Trophoblast cell (in vitro differentiated cells and primary cell): Measurements from ENCODE around the gene FAM193A.

Source experiments
- DNase-seq, 2 donors: peaks; one replicate each; pipeline ENCODE4 v3.0.0-alpha.2; 2016
- H2AFZ ChIP-seq: 2 replicates; pipeline ENCODE4 v1.6.1; 2013; ENCODE audit warnings: low read length, moderate library complexity, mild to moderate bottlenecking; ENCODE audit not compliant: insufficient read depth, poor library complexity
- H2AK5ac ChIP-seq: 2 replicates; pipeline ENCODE4 v1.6.1; 2013; ENCODE audit warnings: mild to moderate bottlenecking, low read length
- H2BK120ac ChIP-seq: 2 replicates; pipeline ENCODE4 v1.6.1; 2013; ENCODE audit warnings: low read length, mild to moderate bottlenecking, moderate library complexity; ENCODE audit not compliant: insufficient read depth, poor library complexity
- H2BK12ac ChIP-seq: 2 replicates; pipeline ENCODE4 v1.6.1; 2013; ENCODE audit warnings: mild to moderate bottlenecking, low read length, moderate library complexity
- H2BK5ac ChIP-seq: 2 replicates; pipeline ENCODE4 v1.6.1; 2013; ENCODE audit warnings: low read length, low read depth, moderate library complexity, mild to moderate bottlenecking; ENCODE audit not compliant: poor library complexity
- H3K14ac ChIP-seq: 2 replicates; pipeline ENCODE4 v1.6.1; 2013; ENCODE audit warnings: mild to moderate bottlenecking, low read length
- H3K18ac ChIP-seq: 2 replicates; pipeline ENCODE4 v1.6.1; 2013; ENCODE audit warnings: mild to moderate bottlenecking, low read length
- H3K23ac ChIP-seq: 2 replicates; pipeline ENCODE4 v1.6.1; 2013; ENCODE audit warnings: low read length
- H3K27ac ChIP-seq: 2 replicates; pipeline ENCODE4 v1.5.1; 2013; ENCODE audit warnings: low read depth, mild to moderate bottlenecking, inconsistent platforms, low read length, moderate library complexity
- H3K27me3 ChIP-seq: 2 replicates; pipeline ENCODE4 v1.6.1; 2013; ENCODE audit warnings: inconsistent platforms, mild to moderate bottlenecking, low read length, moderate library complexity; ENCODE audit not compliant: insufficient read depth
- H3K36me3 ChIP-seq, 2 experiments: 1 replicate in 1 of 2; 2 replicates in 1 of 2; pipeline ENCODE4 v1.6.1; 2013; ENCODE audit warnings: low read length in 2 of 2, mild to moderate bottlenecking in 2 of 2, moderate library complexity in 1 of 2; ENCODE audit not compliant: insufficient read depth in 2 of 2, control insufficient read depth in 1 of 2
- H3K4ac ChIP-seq: 2 replicates; pipeline ENCODE4 v1.6.1; 2013; ENCODE audit warnings: low read depth, mild to moderate bottlenecking, low read length, moderate library complexity
- H3K4me1 ChIP-seq, 2 experiments: 1 replicate in 1 of 2; 2 replicates in 1 of 2; pipeline ENCODE4 v1.6.1; 2013; ENCODE audit warnings: low read length in 2 of 2, mild to moderate bottlenecking in 2 of 2, moderate library complexity in 1 of 2; ENCODE audit not compliant: insufficient read depth in 2 of 2, control insufficient read depth in 1 of 2
- H3K4me2 ChIP-seq: 2 replicates; pipeline ENCODE4 v1.6.1; 2013; ENCODE audit warnings: inconsistent platforms, mild to moderate bottlenecking, low read length, moderate library complexity
- H3K4me3 ChIP-seq: 2 replicates; pipeline ENCODE4 v1.5.1; 2013; ENCODE audit warnings: mild to moderate bottlenecking, low read depth, low read length, inconsistent platforms
- H3K79me1 ChIP-seq: one replicate; pipeline ENCODE4 v1.6.1; 2013; ENCODE audit warnings: low read length
- H3K79me2 ChIP-seq: 2 replicates; pipeline ENCODE4 v1.6.1; 2013; ENCODE audit warnings: low read length, mild to moderate bottlenecking; ENCODE audit not compliant: control insufficient read depth, insufficient read depth, poor library complexity
- H3K9ac ChIP-seq: 2 replicates; pipeline ENCODE4 v1.6.1; 2013; ENCODE audit warnings: mild to moderate bottlenecking, low read length
- H3K9me3 ChIP-seq: 2 replicates; pipeline ENCODE4 v1.6.1; 2013; ENCODE audit warnings: low read depth, mild to moderate bottlenecking, control low read depth, inconsistent platforms, low read length; ENCODE audit not compliant: insufficient read depth
- H4K12ac ChIP-seq: 2 replicates; pipeline ENCODE4 v1.6.1; 2013; ENCODE audit warnings: low read depth, mild to moderate bottlenecking, low read length, moderate library complexity
- H4K8ac ChIP-seq: 2 replicates; pipeline ENCODE4 v1.6.1; 2013; ENCODE audit warnings: low read depth, mild to moderate bottlenecking, low read length, moderate library complexity
- H4K91ac ChIP-seq: one replicate; pipeline ENCODE4 v1.6.1; 2013; ENCODE audit warnings: low read depth, mild to moderate bottlenecking, low read length, moderate library complexity
- WGBS: extraction: QIAGEN DNeasy Blood & Tissue Kit; methylation state at CpG from one replicate; pipeline ENCODE4 v1.1.7; 2013; ENCODE audit warnings: missing lambda C conversion rate; ENCODE audit not compliant: insufficient read length, insufficient coverage; ENCODE audit errors: extremely low coverage; 5-methylcytosine and 5-hydroxymethylcytosine counted together

The FAM193A gene

DNA sequence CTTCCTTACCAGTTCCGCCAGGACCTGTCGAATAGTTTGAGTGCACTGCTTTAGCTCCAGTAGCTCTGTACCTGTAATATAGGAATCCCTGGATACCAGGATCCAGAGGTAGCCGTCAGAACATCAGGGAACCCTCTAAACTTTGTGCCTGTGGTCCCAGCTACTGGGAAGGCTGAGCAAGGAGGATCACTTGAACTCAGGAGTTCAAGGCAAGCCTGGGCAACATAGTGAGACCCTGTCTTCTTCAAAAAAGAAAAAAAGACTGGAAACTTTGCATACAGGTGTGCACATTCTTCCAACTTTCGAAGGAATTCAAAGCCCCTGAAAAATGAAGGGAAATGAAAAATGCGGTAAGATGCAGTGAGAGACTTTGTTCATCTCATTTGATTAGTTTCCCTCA, 32.6 kb upstream of the FAM193A start:
- Histone ChIP-seq H3K27ac (no peak overlapping the region), H3K18ac (no peak overlapping the region), H2BK120ac (no peak overlapping the region), H4K8ac (no peak overlapping the region), H2BK12ac (no peak overlapping the region), H3K23ac (no peak overlapping the region), H3K36me3 (peaks cover 34 to 40% of the 10 kb centered on the region in 2 experiments), H3K79me2 (no peaks in the 10 kb centered on the region), H3K4ac (no peak overlapping the region), H4K91ac (no peak overlapping the region), H4K12ac (no peak overlapping the region), H3K4me1 (no peaks in the 10 kb centered on the region), H2AFZ (no peak overlapping the region), H3K4me3 (no peak overlapping the region), H3K27me3 (no peaks in the 10 kb centered on the region), H3K14ac (no peak overlapping the region), H3K79me1 (no peaks in the 10 kb centered on the region), H3K4me2 (no peak overlapping the region), H3K9ac (no peak overlapping the region), H2AK5ac (no peak overlapping the region), H2BK5ac (no peak overlapping the region), H3K9me3 (no peaks in the 10 kb centered on the region)
- DNase-seq = peak in 1 of 2 donors; percentile 33
- no CpG with 5 or more reads among the region's 5 CpGs for WGBS

GRCh38 chr4:2507259-2507658, 29.2 kb upstream of the FAM193A start:
- Histone ChIP-seq H3K4me3 (no peak overlapping the region), H2BK120ac (no peak overlapping the region), H3K4ac (no peak overlapping the region), H3K36me3 (peaks cover 40 to 44% of the 10 kb centered on the region in 2 experiments), H4K12ac (no peak overlapping the region), H3K4me1 (no peaks in the 10 kb centered on the region), H3K27ac (no peak overlapping the region), H2AK5ac (no peak overlapping the region), H3K23ac (no peak overlapping the region), H3K14ac (no peak overlapping the region), H3K9ac (no peak overlapping the region), H3K18ac (no peak overlapping the region), H3K27me3 (no peaks in the 10 kb centered on the region), H3K9me3 (no peaks in the 10 kb centered on the region), H4K8ac (no peak overlapping the region), H2BK12ac (no peak overlapping the region), H3K79me2 (no peaks in the 10 kb centered on the region), H4K91ac (no peak overlapping the region), H3K4me2 (no peak overlapping the region), H2AFZ (no peak overlapping the region), H3K79me1 (no peaks in the 10 kb centered on the region), H2BK5ac (no peak overlapping the region)
- WGBS = no CpG with 5 or more reads among the region's 4 CpGs
- no peak for DNase-seq

- DNase-seq = no peak
- Histone ChIP-seq H2BK120ac (no peak overlapping the region), H4K91ac (no peak overlapping the region), H3K9me3 (no peaks in the 10 kb centered on the region), H3K14ac (no peak overlapping the region), H2AFZ (no peak overlapping the region), H3K36me3 (peaks cover 46 to 50% of the 10 kb centered on the region in 2 experiments), H3K79me1 (no peaks in the 10 kb centered on the region), H3K4ac (no peak overlapping the region), H4K8ac (no peak overlapping the region), H2AK5ac (no peak overlapping the region), H3K4me1 (no peaks in the 10 kb centered on the region), H2BK5ac (no peak overlapping the region), H3K18ac (no peak overlapping the region), H3K4me2 (no peak overlapping the region), H3K9ac (no peak overlapping the region), H3K27ac (no peak overlapping the region), H3K23ac (no peak overlapping the region), H4K12ac (no peak overlapping the region), H3K79me2 (no peaks in the 10 kb centered on the region), H3K27me3 (no peaks in the 10 kb centered on the region), H3K4me3 (no peak overlapping the region), H2BK12ac (no peak overlapping the region)
- no CpG with 5 or more reads among the region's 7 CpGs for whole genome bisulfite sequencing
Measured at GRCh38 chr4:2507855-2508254, 28.6 kb upstream of the FAM193A start.

GRCh38 chr4:2510351-2511259, 25.8 kb upstream of the FAM193A start:
- WGBS = no CpG with 5 or more reads among the region's 13 CpGs
- Histone ChIP-seq H3K9me3 (no peaks in the 10 kb centered on the region), H4K8ac (no peak overlapping the region), H3K23ac (no peak overlapping the region), H3K79me1 (no peaks in the 10 kb centered on the region), H2BK120ac (no peak overlapping the region), H3K14ac (no peak overlapping the region), H3K9ac (no peak overlapping the region), H4K91ac (no peak overlapping the region), H3K18ac (no peak overlapping the region), H2BK5ac (no peak overlapping the region), H2BK12ac (no peak overlapping the region), H3K4ac (no peak overlapping the region), H3K4me1 (no peaks in the 10 kb centered on the region), H2AFZ (no peak overlapping the region), H3K27me3 (no peaks in the 10 kb centered on the region), H2AK5ac (no peak overlapping the region), H3K4me2 (no peak overlapping the region), H3K27ac (no peak overlapping the region), H3K79me2 (no peaks in the 10 kb centered on the region), H3K36me3 (peaks cover 68 to 71% of the 10 kb centered on the region in 2 experiments), H3K4me3 (no peak overlapping the region), H4K12ac (no peak overlapping the region)
- DNase-seq = no peak
